Liver (tissue), 3 donors: Measurements from ENCODE around the gene NUB1.

Experiments used
- CTCF ChIP-seq: fragments of 150-350 bp; IDR thresholded peaks from 2 replicates; pipeline ENCODE4 v1.5.1; 2017; ENCODE audit warnings: improper control_type of control experiment, low read depth, low read length; ENCODE audit not compliant: missing input control
- GABPA ChIP-seq, 2 donors: IDR thresholded peaks in 1 of 2; conservative IDR thresholded peaks in 1 of 2; 2 replicates each; pipeline ENCODE4 v1.6.1; 2016; ENCODE audit warnings: antibody characterized with exemption in 2 of 2, mild to moderate bottlenecking in 1 of 2, moderate library complexity in 1 of 2
- JUND ChIP-seq, 2 donors: IDR thresholded peaks; 2 replicates each; pipeline ENCODE4 v1.6.1; 2016; ENCODE audit warnings: antibody characterized with exemption in 2 of 2
- REST ChIP-seq: IDR thresholded peaks from 2 replicates; pipeline ENCODE4 v1.6.1; 2016; ENCODE audit warnings: antibody characterized with exemption, mild to moderate bottlenecking
- SP1 ChIP-seq: IDR thresholded peaks from 2 replicates; pipeline ENCODE4 v1.6.1; 2018; ENCODE audit warnings: antibody characterized with exemption, mild to moderate bottlenecking
- YY1 ChIP-seq: IDR thresholded peaks from 2 replicates; pipeline ENCODE4 v1.6.1; 2016; ENCODE audit warnings: antibody characterized with exemption, mild to moderate bottlenecking
- donor health status: healthy.
- donor health status: healthy.

DNA sequence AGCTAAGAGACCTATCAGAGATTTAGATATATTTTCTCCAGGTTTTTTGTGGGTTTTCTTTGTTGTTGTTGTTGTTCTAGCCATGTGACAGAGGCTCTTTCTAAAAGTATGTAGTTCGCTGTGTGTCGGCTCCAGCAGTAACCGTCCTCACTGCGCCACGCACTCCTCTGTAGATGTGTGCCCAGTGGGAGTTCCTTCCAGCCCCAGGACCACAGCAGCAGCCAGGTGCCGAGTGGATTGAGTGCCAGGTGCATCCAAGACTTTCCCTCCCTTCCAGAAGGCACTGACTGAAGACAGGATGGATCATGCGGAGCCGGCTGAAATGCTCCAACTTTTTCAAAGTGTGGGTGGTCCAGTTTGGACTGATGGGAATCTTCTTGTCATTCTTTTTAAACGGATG, 36.4 kb downstream of the NUB1 start:
- no peak for TF ChIP-seq JUND (IDR thresholded peaks at IDR 0.05)
- no peak for TF ChIP-seq CTCF
- TF ChIP-seq GABPA (IDR thresholded peaks at IDR 0.05 in 1 of 2, conservative IDR thresholded peaks at IDR 0.05 in 1 of 2), result no peak
- no peak for TF ChIP-seq SP1
- no peak for TF ChIP-seq YY1
- TF ChIP-seq REST, result no peak
